ENCODE measurements around the gene PTK6.
A peak's percentile ranks its signal among the peaks of the same experiment; 100 is the strongest.
"Not testable (repeated sequence)": the region's sequence is repeated elsewhere in the genome, so short reads cannot be mapped to it uniquely, and the experiment has no call there.

PTK6 gene

GRCh38 chr20:63536997-63537524 is at the start of gene PTK6:
PTK6 (minus strand) TSS chr20:63537376; CDS start chr20:63537314, 62 bp downstream.
- peak; percentile 97 for DNase-seq

GRCh38 chr20:63586797-63587196 is 49.6 kb upstream of the PTK6 start:
- DNase-seq, result no peak

GRCh38 chr20:63585616-63586565 is 48.7 kb upstream of the PTK6 start:
- DNase-seq, result no peak

GRCh38 chr20:63582382-63583063 is 45.3 kb upstream of the PTK6 start:
- no peak for DNase-seq

GRCh38 chr20:63580796-63581461 is 43.8 kb upstream of the PTK6 start:
- no peak for DNase-seq

DNA sequence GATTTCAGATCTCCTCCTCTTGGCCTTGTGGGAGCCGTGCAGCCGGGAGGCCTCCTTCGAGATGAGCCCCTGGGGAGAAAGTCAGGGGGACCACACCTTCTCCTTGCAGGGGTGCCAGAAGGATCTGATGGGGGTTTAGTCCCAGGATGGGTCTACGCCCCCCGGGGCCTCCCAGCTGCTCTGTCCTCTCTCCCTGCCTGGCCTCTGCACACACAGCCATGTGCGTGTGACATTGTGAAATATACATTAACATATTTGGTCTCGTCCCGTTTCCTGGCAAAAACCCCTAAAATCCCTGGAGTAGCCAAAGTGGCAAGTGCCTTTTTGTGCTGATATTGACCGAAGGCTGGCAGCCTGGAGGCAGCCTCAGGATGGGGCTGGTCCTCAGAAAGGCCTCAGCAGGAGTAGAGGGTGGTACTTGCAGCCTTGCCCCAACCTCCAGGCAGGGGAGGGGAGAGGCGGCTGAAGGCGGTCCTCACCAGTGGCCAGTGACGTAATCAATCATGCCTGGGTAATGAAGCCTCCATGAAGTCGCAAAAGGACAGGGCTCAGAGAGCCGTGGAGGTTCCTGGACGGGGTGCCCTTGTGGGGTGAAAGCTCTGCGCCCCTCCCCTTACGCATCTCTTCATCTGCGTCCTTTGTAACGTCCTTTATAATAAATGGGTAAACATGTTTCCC is 42.0 kb upstream of the PTK6 start:
- no peak for DNase-seq

GRCh38 chr20:63578224-63579016 is 41.2 kb upstream of the PTK6 start:
- no peak for DNase-seq

- DNase-seq, result no peak
Measured at GRCh38 chr20:63577317-63577894, 40.2 kb upstream of the PTK6 start.

- DNase-seq, result no peak
Measured at GRCh38 chr20:63576311-63576710, 39.1 kb upstream of the PTK6 start.

GRCh38 chr20:63574829-63575743 is 37.9 kb upstream of the PTK6 start:
- no peak for DNase-seq

- no peak for DNase-seq
Measured at GRCh38 chr20:63574156-63574828, 37.1 kb upstream of the PTK6 start, which contains the start of gene HELZ2. HELZ2 (minus strand) TSS chr20:63574239; CDS start chr20:63572385, 1,854 bp downstream.

GRCh38 chr20:63573647-63574131 is 36.5 kb upstream of the PTK6 start:
- no peak for DNase-seq

DNA sequence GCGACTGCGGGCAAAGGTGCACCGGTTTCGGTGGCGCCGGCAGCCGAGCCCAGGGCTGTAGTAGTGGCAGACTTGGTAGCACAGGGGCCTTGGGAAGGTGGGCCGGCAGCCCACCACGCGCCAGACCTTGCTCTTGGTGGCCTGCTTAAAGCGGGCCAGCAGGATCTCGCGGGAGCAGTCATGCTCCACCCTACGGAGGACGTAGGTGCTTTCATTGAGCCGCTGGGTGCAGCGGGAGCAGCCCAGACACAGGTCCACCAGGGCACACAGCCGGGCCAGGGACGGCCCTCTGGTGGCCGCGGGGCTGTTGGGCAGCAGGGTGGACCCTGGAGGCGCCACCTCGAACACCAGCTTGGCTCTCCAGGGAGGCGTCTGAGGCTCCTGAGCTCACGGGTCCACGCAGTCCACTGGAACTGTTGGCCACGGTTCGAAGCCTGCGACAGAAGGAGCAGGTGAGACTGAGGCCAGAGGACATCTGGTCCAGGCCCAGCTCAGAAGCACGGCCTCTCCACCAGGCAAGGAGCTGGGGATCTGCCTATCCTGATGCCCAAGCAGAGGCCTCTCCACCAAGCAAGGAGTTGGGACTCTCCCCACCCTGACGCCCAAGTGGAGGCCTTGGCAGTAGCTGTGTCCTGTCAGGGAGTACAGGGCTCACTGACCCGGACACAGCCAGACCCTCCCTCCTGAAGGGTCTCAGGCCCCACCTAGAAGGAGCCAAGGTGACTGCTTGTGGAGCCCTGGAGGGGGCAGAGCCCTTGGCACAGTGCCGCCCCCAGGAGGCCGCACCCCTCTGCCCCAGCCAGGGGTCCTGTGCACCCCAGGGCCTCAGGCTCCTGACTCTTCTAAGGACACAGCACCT is 35.8 kb upstream of the PTK6 start:
- DNase-seq, result no peak

DNA sequence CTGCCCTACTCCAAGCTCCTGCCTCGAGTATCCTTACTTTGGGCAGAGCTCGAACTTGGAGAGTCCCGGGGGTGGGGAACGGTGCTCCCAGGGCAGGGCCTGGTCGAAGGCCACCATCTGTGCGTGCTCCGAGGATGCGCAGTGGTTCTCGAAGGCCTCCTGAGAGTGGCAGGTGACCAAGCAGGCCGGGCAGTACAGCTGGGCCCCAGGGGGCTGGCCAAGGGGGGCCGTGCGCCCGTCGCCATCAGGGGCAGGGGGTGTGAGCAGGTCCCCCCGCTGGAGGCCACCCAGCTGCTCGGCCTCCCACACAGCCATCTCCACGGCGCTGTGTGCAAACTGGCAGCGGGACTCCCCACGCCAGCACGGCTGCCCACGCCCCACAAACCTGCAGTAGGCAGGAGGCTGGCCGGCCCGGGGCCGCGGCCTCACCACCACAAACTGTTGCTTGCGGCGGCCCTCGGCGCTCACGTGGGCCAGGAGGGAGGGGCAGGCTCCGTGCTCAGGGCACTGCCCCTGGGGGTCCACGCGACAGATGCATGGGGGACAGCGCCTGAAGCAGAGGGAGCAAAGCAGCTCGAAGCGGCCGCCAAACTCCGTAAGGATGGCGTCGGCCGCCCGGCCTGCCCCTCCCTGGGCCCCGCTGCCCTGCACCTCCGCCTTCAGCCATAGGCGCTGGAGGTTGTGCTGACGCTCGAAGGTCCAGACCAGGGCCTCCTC is 35.1 kb upstream of the PTK6 start:
- no peak for DNase-seq

DNA sequence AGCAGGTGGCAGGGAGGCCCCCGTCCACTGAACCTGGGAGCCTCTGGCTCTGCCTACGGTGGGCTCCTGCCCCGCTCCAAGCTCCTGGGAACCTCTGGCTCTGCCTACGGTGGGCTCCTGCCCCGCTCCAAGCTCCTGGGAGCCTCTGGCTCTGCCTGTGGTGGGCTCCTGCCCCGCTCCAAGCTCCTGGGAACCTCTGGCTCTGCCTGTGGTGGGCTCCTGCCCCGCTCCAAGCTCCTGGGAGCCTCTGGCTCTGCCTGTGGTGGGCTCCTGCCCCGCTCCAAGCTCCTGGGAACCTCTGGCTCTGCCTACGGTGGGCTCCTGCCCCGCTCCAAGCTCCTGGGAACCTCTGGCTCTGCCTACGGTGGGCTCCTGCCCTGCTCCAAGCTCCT is 33.9 kb upstream of the PTK6 start:
- DNase-seq, result not testable (repeated sequence)

DNA sequence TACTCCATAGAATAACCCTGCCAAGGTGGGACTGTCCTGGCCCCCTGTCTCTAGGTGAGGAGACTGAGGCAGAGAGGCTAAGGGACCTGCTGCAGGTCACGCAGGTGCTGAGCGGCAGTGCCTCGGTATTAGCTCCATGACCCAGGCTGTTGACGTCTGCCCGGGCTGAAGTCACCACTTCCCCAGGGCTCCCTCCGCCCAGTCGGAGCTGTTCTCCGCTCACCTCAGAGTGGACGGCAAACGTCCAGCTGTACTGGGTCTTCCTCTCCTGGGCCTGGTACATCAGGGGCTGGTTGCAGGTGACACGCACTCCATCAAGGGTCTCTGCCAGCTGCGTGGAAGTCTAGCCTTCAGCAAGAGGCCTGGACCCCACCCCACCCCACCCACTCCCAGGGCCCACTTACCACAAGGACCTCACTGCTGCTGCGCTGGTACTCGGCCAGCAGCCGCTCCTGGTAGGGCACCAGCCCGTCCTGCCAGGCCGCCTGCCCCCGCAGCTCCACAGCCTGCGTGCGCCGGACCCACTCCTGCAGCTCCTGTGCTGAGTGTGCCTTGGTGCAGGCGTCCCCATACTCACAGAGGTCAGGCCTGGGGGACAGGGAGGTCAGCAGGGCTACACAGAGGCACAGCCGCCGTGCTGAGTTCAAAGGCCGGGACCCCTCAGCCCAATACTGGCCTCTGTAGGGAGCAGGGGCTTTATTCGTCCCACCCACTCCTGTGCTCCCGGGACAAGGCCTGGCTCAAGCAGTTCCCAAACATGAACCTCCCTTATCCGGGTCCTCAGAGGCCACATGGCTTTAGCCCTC is 33.3 kb upstream of the PTK6 start:
- DNase-seq, result no peak
